HEK293 (cell line): Measurements from ENCODE around the gene SPHK1.

ENCODE experiments used
- CTCF ChIA-PET: fragments of 350-600 bp; formaldehyde crosslinking; extraction: SDS; loops from one replicate; lab custom pipeline; 2021; ENCODE audit warnings: antibody characterized with exemption; lab: Yijun Ruan, JAX
- POLR2A ChIA-PET: fragments of 300-600 bp; formaldehyde crosslinking; extraction: SDS; loops from one replicate; lab custom pipeline; 2020; ENCODE audit warnings: antibody characterized with exemption, inconsistent platforms; lab: Yijun Ruan, JAX
- H3K27ac ChIP-seq: fragments of 200-500 bp; sonication (Bioruptor generic); 2 replicates; pipeline ENCODE4 v1.5.1; 2014; ENCODE audit warnings: low read depth, low read length, control low read depth, inconsistent platforms; ENCODE audit errors: extremely low read depth
- H3K36me3 ChIP-seq, 2 experiments: fragments of 200-500 bp in 1 of 2; sonication (Bioruptor generic) in 1 of 2; 1 replicate in 1 of 2; 2 replicates in 1 of 2; pipeline ENCODE4 v1.5.1; 2014 to 2017; ENCODE audit warnings: inconsistent platforms in 2 of 2, low read length in 2 of 2; ENCODE audit not compliant: control insufficient read depth in 2 of 2, insufficient read depth in 1 of 2
- H3K4me1 ChIP-seq: fragments of 200-500 bp; sonication (Bioruptor generic); 2 replicates; pipeline ENCODE4 v1.5.1; 2014; ENCODE audit warnings: mild to moderate bottlenecking, low read length, inconsistent platforms; ENCODE audit not compliant: control insufficient read depth, insufficient read depth
- H3K4me3 ChIP-seq: 2 replicates; pipeline ENCODE4 v1.5.1; 2011; ENCODE audit warnings: low read depth, mild to moderate bottlenecking, control low read depth, low read length, moderate library complexity
- H3K9me3 ChIP-seq: fragments of 200-500 bp; sonication (Bioruptor generic); 2 replicates; pipeline ENCODE4 v1.5.1; 2014; ENCODE audit warnings: low read depth, low read length, inconsistent platforms; ENCODE audit not compliant: control insufficient read depth, insufficient read depth
- EGR2 ChIP-seq: fragments of 450-650 bp; formaldehyde crosslinking; IDR thresholded peaks from 2 replicates; pipeline ENCODE4 v1.5.1; 2016; ENCODE audit warnings: low read depth, missing biosample characterization, missing genetic modification characterization
- HOXD13 ChIP-seq: sonication (generic); formaldehyde crosslinking; IDR thresholded peaks from 2 replicates; pipeline ENCODE4 v1.8.0; 2022; ENCODE audit warnings: missing genetic modification reagents, borderline replicate concordance
- KLF16 ChIP-seq: fragments of 450-650 bp; formaldehyde crosslinking; IDR thresholded peaks from 2 replicates; pipeline ENCODE4 v1.5.1; 2017; ENCODE audit warnings: missing biosample characterization, missing genetic modification characterization
- KLF7 ChIP-seq: fragments of 450-650 bp; formaldehyde crosslinking; IDR thresholded peaks from 2 replicates; pipeline ENCODE4 v1.5.1; 2016; ENCODE audit warnings: missing biosample characterization, missing genetic modification characterization, borderline replicate concordance
- MEIS1 ChIP-seq: sonication (generic); formaldehyde crosslinking; IDR thresholded peaks from 2 replicates; pipeline ENCODE4 v1.8.1; 2022; ENCODE audit warnings: missing genetic modification reagents, mild to moderate bottlenecking, borderline replicate concordance
- ZBTB20 ChIP-seq: fragments of 450-650 bp; formaldehyde crosslinking; IDR thresholded peaks from 2 replicates; pipeline ENCODE4 v1.5.1; 2016; ENCODE audit warnings: missing biosample characterization, missing genetic modification characterization
- ZFP41 ChIP-seq: fragments of 450-650 bp; formaldehyde crosslinking; IDR thresholded peaks from 2 replicates; pipeline ENCODE4 v1.5.1; 2016; ENCODE audit warnings: missing biosample characterization, missing genetic modification characterization, borderline replicate concordance
- ZNF114 ChIP-seq: fragments of 450-650 bp; formaldehyde crosslinking; IDR thresholded peaks from 2 replicates; pipeline ENCODE4 v1.5.0; 2017; ENCODE audit warnings: missing biosample characterization, missing genetic modification characterization
- ZNF132 ChIP-seq: fragments of 450-650 bp; formaldehyde crosslinking; IDR thresholded peaks from 2 replicates; pipeline ENCODE4 v1.5.1; 2017; ENCODE audit warnings: missing biosample characterization, missing genetic modification characterization, borderline replicate concordance
- ZNF335 ChIP-seq: fragments of 450-650 bp; formaldehyde crosslinking; conservative IDR thresholded peaks from 2 replicates; pipeline ENCODE4 v1.5.1; 2016; ENCODE audit warnings: missing biosample characterization, missing genetic modification characterization
- ZNF626 ChIP-seq: fragments of 450-650 bp; sonication (Bioruptor Pico); formaldehyde crosslinking; IDR thresholded peaks from 2 replicates; pipeline ENCODE4 v1.5.1; 2018; ENCODE audit warnings: missing biosample characterization, missing genetic modification characterization, inconsistent platforms
- ZNF654 ChIP-seq: fragments of 450-650 bp; formaldehyde crosslinking; IDR thresholded peaks from 2 replicates; pipeline ENCODE4 v1.5.1; 2016; ENCODE audit warnings: low read depth, missing biosample characterization, missing genetic modification characterization
- ZNF664 ChIP-seq: fragments of 450-650 bp; formaldehyde crosslinking; IDR thresholded peaks from 2 replicates; pipeline ENCODE4 v1.5.1; 2016; ENCODE audit warnings: missing biosample characterization, missing genetic modification characterization
- ZNF677 ChIP-seq: fragments of 450-650 bp; IDR thresholded peaks from 2 replicates; pipeline ENCODE4 v1.5.0; 2018; ENCODE audit warnings: missing biosample characterization, mild to moderate bottlenecking, missing genetic modification characterization, moderate library complexity
- ZNF776 ChIP-seq: fragments of 450-650 bp; formaldehyde crosslinking; IDR thresholded peaks from 2 replicates; pipeline ENCODE4 v1.5.0; 2017; ENCODE audit warnings: missing biosample characterization, missing genetic modification characterization, borderline replicate concordance
- ZXDB ChIP-seq: fragments of 450-650 bp; formaldehyde crosslinking; IDR thresholded peaks from 2 replicates; pipeline ENCODE4 v1.5.1; 2016; ENCODE audit warnings: missing biosample characterization, missing genetic modification characterization
- TF ChIP-seq, protein P1 (sequence below): fragments of 450-650 bp; formaldehyde crosslinking; IDR thresholded peaks from 2 replicates; pipeline ENCODE4 v1.5.1; 2016; ENCODE audit warnings: missing biosample characterization, missing genetic modification characterization, low read depth
- TF ChIP-seq, protein P2 (sequence below): fragments of 450-650 bp; formaldehyde crosslinking; IDR thresholded peaks from 2 replicates; pipeline ENCODE4 v1.5.1; 2017; ENCODE audit warnings: missing biosample characterization, missing genetic modification characterization
- TF ChIP-seq, protein P3 (sequence below): fragments of 450-650 bp; formaldehyde crosslinking; IDR thresholded peaks from 2 replicates; pipeline ENCODE4 v1.5.0; 2017; ENCODE audit warnings: missing biosample characterization, missing genetic modification characterization, borderline replicate concordance
- TF ChIP-seq, protein P4 (sequence below): fragments of 450-650 bp; formaldehyde crosslinking; IDR thresholded peaks from 2 replicates; pipeline ENCODE4 v1.5.1; 2016; ENCODE audit warnings: missing biosample characterization, missing genetic modification characterization, borderline replicate concordance

SPHK1 gene, protein sequence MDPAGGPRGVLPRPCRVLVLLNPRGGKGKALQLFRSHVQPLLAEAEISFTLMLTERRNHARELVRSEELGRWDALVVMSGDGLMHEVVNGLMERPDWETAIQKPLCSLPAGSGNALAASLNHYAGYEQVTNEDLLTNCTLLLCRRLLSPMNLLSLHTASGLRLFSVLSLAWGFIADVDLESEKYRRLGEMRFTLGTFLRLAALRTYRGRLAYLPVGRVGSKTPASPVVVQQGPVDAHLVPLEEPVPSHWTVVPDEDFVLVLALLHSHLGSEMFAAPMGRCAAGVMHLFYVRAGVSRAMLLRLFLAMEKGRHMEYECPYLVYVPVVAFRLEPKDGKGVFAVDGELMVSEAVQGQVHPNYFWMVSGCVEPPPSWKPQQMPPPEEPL

DNA sequence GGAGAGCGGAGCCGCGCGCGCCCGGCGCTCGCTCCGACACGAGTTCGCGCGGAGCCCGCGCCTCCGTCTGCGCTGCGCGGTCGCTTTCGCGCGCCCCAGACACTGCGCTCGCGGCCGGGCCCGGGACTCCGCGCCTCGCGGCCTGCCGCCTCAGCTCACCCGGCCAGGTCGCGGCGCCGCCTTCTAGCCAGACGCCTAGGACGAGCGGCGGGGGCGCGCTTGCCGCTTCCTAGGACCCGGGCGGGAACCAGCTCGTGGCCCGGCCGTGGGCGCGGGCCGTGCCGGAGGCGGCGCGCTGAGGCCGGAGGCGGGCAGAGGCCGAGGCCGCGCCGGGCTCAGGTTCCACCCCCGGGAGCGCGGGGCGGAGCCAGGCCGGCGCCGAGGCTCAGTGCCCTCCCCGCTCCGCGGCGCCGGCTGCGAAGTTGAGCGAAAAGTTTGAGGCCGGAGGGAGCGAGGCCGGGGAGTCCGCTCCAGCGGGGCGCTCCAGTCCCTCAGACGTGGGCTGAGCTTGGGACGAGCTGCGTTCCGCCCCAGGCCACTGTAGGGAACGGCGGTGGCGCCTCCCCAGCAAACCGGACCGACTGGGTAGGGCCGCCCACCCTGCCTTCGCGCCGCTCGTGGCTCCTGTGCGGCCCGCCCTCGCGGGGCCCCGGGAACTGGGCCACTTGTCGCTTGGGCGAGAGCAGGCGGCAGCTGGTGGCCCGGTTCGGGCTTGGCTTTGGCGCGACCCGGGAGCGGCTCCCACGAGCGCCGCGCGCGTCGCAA lies at the start of gene SPHK1:
Gene SPHK1 (plus strand): TSS at position 388 of the 765 bp plus-strand sequence. CDS start 1,036 bp downstream, outside the sequence.
- POLR2A ChIA-PET: interaction anchor here (0.6 to 4.0 kb wide), 9 partner anchors 9 to 1574 kb away, joined by 3 to 51 read pairs (median 3); partner anchors contain the start of genes PRPSAP1 and TNRC6C
- H3K9me3 ChIP-seq: no peaks in the 10 kb centered on the region
- peaks cover 0 to 21% of the 10 kb centered on the region in 2 experiments; a peak in 2 of 3 replicates for H3K36me3 ChIP-seq
- H3K4me3 ChIP-seq: peak within 1 kb of the TSS; percentile 54
- peak within 1 kb of the TSS; percentile 77; the same call in 1 of the 2 replicates for H3K27ac ChIP-seq
- H3K4me1 ChIP-seq: peaks cover 8% of the 10 kb centered on the region; the same call in 1 of the 2 replicates
- CTCF ChIA-PET: interaction anchor here (0.6 to 4.7 kb wide), 18 partner anchors 9 to 419 kb away, joined by 3 to 68 read pairs (median 4); partner anchors contain the start of gene PRPSAP1
- 0 out of 2 replicates have a peak, but pooled peaks have one; percentile 4 for TF ChIP-seq ZNF677 (tag by site-specific recombination)
- no peak for TF ChIP-seq ZXDB
- no peak for TF ChIP-seq ZNF626 (tag by site-specific recombination)
- TF ChIP-seq ZNF654 (tag by site-specific recombination): no peak
- TF ChIP-seq, protein P1, sequence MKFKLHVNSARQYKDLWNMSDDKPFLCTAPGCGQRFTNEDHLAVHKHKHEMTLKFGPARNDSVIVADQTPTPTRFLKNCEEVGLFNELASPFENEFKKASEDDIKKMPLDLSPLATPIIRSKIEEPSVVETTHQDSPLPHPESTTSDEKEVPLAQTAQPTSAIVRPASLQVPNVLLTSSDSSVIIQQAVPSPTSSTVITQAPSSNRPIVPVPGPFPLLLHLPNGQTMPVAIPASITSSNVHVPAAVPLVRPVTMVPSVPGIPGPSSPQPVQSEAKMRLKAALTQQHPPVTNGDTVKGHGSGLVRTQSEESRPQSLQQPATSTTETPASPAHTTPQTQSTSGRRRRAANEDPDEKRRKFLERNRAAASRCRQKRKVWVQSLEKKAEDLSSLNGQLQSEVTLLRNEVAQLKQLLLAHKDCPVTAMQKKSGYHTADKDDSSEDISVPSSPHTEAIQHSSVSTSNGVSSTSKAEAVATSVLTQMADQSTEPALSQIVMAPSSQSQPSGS: no peak
- peak; percentile 20; the same call in 1 of the 2 replicates for TF ChIP-seq ZNF335 (tag by site-specific recombination)
- no peak for TF ChIP-seq ZNF114
- peak; percentile 67; the same call in 1 of the 2 replicates for TF ChIP-seq EGR2
- TF ChIP-seq, protein P2, sequence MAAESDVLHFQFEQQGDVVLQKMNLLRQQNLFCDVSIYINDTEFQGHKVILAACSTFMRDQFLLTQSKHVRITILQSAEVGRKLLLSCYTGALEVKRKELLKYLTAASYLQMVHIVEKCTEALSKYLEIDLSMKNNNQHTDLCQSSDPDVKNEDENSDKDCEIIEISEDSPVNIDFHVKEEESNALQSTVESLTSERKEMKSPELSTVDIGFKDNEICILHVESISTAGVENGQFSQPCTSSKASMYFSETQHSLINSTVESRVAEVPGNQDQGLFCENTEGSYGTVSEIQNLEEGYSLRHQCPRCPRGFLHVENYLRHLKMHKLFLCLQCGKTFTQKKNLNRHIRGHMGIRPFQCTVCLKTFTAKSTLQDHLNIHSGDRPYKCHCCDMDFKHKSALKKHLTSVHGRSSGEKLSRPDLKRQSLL: peak; percentile 42
- TF ChIP-seq, protein P3, sequence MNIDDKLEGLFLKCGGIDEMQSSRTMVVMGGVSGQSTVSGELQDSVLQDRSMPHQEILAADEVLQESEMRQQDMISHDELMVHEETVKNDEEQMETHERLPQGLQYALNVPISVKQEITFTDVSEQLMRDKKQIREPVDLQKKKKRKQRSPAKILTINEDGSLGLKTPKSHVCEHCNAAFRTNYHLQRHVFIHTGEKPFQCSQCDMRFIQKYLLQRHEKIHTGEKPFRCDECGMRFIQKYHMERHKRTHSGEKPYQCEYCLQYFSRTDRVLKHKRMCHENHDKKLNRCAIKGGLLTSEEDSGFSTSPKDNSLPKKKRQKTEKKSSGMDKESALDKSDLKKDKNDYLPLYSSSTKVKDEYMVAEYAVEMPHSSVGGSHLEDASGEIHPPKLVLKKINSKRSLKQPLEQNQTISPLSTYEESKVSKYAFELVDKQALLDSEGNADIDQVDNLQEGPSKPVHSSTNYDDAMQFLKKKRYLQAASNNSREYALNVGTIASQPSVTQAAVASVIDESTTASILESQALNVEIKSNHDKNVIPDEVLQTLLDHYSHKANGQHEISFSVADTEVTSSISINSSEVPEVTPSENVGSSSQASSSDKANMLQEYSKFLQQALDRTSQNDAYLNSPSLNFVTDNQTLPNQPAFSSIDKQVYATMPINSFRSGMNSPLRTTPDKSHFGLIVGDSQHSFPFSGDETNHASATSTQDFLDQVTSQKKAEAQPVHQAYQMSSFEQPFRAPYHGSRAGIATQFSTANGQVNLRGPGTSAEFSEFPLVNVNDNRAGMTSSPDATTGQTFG (tag by site-specific recombination): no peak
- peak; percentile 99 for TF ChIP-seq ZBTB20 (tag by site-specific recombination)
- TF ChIP-seq KLF7: no peak
- TF ChIP-seq, protein P4, sequence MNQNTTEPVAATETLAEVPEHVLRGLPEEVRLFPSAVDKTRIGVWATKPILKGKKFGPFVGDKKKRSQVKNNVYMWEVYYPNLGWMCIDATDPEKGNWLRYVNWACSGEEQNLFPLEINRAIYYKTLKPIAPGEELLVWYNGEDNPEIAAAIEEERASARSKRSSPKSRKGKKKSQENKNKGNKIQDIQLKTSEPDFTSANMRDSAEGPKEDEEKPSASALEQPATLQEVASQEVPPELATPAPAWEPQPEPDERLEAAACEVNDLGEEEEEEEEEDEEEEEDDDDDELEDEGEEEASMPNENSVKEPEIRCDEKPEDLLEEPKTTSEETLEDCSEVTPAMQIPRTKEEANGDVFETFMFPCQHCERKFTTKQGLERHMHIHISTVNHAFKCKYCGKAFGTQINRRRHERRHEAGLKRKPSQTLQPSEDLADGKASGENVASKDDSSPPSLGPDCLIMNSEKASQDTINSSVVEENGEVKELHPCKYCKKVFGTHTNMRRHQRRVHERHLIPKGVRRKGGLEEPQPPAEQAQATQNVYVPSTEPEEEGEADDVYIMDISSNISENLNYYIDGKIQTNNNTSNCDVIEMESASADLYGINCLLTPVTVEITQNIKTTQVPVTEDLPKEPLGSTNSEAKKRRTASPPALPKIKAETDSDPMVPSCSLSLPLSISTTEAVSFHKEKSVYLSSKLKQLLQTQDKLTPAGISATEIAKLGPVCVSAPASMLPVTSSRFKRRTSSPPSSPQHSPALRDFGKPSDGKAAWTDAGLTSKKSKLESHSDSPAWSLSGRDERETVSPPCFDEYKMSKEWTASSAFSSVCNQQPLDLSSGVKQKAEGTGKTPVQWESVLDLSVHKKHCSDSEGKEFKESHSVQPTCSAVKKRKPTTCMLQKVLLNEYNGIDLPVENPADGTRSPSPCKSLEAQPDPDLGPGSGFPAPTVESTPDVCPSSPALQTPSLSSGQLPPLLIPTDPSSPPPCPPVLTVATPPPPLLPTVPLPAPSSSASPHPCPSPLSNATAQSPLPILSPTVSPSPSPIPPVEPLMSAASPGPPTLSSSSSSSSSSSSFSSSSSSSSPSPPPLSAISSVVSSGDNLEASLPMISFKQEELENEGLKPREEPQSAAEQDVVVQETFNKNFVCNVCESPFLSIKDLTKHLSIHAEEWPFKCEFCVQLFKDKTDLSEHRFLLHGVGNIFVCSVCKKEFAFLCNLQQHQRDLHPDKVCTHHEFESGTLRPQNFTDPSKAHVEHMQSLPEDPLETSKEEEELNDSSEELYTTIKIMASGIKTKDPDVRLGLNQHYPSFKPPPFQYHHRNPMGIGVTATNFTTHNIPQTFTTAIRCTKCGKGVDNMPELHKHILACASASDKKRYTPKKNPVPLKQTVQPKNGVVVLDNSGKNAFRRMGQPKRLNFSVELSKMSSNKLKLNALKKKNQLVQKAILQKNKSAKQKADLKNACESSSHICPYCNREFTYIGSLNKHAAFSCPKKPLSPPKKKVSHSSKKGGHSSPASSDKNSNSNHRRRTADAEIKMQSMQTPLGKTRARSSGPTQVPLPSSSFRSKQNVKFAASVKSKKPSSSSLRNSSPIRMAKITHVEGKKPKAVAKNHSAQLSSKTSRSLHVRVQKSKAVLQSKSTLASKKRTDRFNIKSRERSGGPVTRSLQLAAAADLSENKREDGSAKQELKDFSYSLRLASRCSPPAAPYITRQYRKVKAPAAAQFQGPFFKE (tag by site-specific recombination): no peak
- TF ChIP-seq KLF16 (tag by site-specific recombination): peak; percentile 68; the same call in 1 of the 2 replicates
- TF ChIP-seq HOXD13 (CRISPR knock-in tag): no peak
- TF ChIP-seq ZFP41 (tag by site-specific recombination): no peak
- TF ChIP-seq ZNF132: no peak
- TF ChIP-seq ZNF664: no peak
- TF ChIP-seq ZNF776: no peak
- no peak for TF ChIP-seq MEIS1 (CRISPR knock-in tag)
